ENCODE measurements around the gene KCNIP1.

The KCNIP1 gene

GRCh38 chr5:170534177-170534576 lies 30.4 kb downstream of the KCNIP1 start:
- Histone ChIP-seq H3K27ac (replicated peaks) (no peak overlapping the region), H3K4me3 (replicated peaks; ENCODE audit: insufficient read depth, low read length) (no peak overlapping the region), H3K27me3 (ENCODE audit: insufficient read depth, poor library complexity, severe bottlenecking) (peaks cover 4% of the 10 kb centered on the region)
- no peak for DNase-seq (ENCODE audit: low read depth in 1 of 2, low spot score in 1 of 2)
- TF ChIP-seq, protein P1, sequence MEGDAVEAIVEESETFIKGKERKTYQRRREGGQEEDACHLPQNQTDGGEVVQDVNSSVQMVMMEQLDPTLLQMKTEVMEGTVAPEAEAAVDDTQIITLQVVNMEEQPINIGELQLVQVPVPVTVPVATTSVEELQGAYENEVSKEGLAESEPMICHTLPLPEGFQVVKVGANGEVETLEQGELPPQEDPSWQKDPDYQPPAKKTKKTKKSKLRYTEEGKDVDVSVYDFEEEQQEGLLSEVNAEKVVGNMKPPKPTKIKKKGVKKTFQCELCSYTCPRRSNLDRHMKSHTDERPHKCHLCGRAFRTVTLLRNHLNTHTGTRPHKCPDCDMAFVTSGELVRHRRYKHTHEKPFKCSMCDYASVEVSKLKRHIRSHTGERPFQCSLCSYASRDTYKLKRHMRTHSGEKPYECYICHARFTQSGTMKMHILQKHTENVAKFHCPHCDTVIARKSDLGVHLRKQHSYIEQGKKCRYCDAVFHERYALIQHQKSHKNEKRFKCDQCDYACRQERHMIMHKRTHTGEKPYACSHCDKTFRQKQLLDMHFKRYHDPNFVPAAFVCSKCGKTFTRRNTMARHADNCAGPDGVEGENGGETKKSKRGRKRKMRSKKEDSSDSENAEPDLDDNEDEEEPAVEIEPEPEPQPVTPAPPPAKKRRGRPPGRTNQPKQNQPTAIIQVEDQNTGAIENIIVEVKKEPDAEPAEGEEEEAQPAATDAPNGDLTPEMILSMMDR (IDR thresholded peaks at IDR 0.05; ENCODE audit: insufficient read depth, low read length), result no peak
- TF ChIP-seq REST (IDR thresholded peaks at IDR 0.05; ENCODE audit: insufficient replicate concordance, low read depth) (no peak), SPI1 (IDR thresholded peaks at IDR 0.05; ENCODE audit: borderline replicate concordance, low read depth) (no peak), GABPA (IDR thresholded peaks at IDR 0.05; ENCODE audit: low read depth) (no peak), POLR2AphosphoS5 (IDR thresholded peaks at IDR 0.05; ENCODE audit: low read depth) (no peak)

DNA sequence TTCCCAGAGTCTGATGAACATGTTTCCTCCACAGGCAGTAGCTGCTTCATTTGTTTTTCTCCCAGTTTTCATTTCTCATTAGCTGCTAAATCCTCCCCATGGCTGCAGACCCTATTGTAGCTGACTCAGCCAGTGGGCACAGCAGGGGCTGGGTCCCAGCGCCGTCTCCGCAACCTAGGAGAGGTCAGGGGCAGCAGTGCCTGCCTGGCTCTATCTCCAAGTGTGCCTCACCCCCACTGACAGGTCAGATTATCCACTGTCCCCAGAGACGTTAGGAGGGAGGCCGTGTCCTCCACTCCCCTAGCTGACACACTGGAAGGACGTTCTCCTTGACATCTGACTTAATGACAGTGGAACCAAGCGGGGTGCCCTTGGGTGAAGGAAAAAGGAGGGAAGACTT lies 31.1 kb downstream of the KCNIP1 start:
- Histone ChIP-seq H3K4me3 (replicated peaks; ENCODE audit: insufficient read depth, low read length) (no peak overlapping the region), H3K27me3 (ENCODE audit: insufficient read depth, poor library complexity, severe bottlenecking) (peaks cover 4% of the 10 kb centered on the region), H3K27ac (replicated peaks) (no peak overlapping the region)
- TF ChIP-seq SPI1 (IDR thresholded peaks at IDR 0.05; ENCODE audit: borderline replicate concordance, low read depth), result no peak
- DNase-seq (ENCODE audit: low read depth in 1 of 2, low spot score in 1 of 2), result no peak

GRCh38 chr5:170536525-170536924 lies 32.7 kb downstream of the KCNIP1 start:
- no peak for TF ChIP-seq POLR2AphosphoS5 (IDR thresholded peaks at IDR 0.05; ENCODE audit: low read depth)
- no peak for TF ChIP-seq REST (IDR thresholded peaks at IDR 0.05; ENCODE audit: insufficient replicate concordance, low read depth)
- no peak for TF ChIP-seq SPI1 (IDR thresholded peaks at IDR 0.05; ENCODE audit: borderline replicate concordance, low read depth)
- TF ChIP-seq GABPA (IDR thresholded peaks at IDR 0.05; ENCODE audit: low read depth), result no peak
- TF ChIP-seq, protein P1 (IDR thresholded peaks at IDR 0.05; ENCODE audit: insufficient read depth, low read length), result no peak
- Histone ChIP-seq H3K27me3 (ENCODE audit: insufficient read depth, poor library complexity, severe bottlenecking) (peaks cover 4% of the 10 kb centered on the region), H3K27ac (replicated peaks) (no peak overlapping the region), H3K4me3 (replicated peaks; ENCODE audit: insufficient read depth, low read length) (no peak overlapping the region)
- no peak for DNase-seq (ENCODE audit: low read depth in 1 of 2, low spot score in 1 of 2)

DNA sequence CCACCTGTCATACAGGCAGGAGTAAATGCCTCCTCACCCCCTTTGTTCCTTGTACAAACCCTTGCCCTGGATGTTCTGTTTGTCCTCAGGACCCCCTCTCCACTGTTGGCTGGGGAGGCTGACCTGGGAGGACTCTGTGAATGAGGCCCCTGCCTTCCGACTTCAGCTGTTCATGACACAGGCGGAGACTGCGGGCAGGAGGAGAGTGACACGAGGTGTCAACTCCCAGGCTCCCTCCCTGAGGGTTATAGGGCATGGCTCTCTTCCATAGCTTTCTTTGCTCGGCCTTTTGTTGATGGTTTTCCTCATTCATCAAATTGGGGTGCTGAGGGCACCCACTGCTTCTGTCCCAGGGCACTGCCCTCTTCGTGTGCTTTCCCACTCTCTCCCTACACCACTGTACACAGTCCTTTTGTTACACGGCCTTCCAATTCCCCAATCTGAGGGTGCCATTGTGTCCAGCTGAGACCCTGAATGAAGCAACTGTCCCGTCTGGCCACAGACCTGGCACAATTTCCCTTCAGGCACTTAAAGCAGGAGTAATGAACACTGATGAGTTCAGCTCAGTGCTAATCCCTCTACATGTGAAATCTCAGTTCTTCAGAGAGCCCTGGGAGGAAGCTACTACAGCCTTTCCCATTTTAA lies 33.8 kb downstream of the KCNIP1 start:
- Histone ChIP-seq H3K27ac (replicated peaks) (no peak overlapping the region), H3K4me3 (replicated peaks; ENCODE audit: insufficient read depth, low read length) (no peak overlapping the region), H3K27me3 (ENCODE audit: insufficient read depth, poor library complexity, severe bottlenecking) (peaks cover 4% of the 10 kb centered on the region)
- TF ChIP-seq POLR2AphosphoS5 (IDR thresholded peaks at IDR 0.05; ENCODE audit: low read depth) (no peak), REST (IDR thresholded peaks at IDR 0.05; ENCODE audit: insufficient replicate concordance, low read depth) (no peak)
- no peak for DNase-seq (ENCODE audit: low read depth in 1 of 2, low spot score in 1 of 2)

Measured in HL-60 (cell line).